NCI-H2107 (cell line): ENCODE data around the gene SCARF1.

Experiments used
- DNase-seq: peaks from one replicate; lab custom pipeline; 2025; lab: John Stamatoyannopoulos, UW

Gene SCARF1

DNA sequence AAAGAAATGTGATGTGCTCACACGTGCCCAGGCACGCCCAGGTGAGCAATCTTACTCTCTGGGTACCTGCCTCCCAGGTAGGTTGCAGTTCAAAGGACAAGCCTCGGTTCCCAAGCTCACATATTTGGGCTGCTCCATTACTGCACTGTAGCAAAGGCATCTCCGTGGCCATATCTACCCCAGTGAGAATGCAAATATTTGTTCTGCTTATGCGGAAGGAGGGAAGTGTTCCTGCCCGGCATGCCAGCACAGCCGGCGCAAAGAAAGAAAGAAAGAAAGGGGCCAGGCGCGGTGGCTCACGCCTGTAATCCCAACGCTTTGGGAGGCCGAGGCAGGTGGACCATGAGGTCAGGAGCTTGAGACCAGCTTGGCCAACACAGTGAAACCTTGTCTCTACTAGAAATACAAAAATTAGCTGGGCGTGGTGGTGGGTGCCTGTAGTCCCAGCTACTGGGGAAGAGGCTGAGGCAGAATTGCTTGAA is 47.6 kb downstream of the SCARF1 start:
- DNase-seq = no peak

DNA sequence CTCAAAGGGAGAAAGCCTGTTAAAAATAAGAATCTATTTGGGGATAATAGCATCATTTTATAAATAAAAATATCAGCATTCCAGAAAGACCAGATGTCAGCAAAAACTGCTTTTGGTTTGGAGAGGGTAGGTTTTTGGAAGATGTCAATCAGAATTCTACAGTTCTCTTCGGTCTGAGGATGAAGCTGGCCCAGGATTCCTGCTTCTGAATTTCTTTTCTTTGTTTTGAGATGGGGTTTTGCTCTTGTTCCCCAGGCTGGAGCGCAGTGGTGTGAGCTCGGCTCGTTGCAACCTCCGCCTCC is 52.0 kb downstream of the SCARF1 start:
- DNase-seq = no peak

DNA sequence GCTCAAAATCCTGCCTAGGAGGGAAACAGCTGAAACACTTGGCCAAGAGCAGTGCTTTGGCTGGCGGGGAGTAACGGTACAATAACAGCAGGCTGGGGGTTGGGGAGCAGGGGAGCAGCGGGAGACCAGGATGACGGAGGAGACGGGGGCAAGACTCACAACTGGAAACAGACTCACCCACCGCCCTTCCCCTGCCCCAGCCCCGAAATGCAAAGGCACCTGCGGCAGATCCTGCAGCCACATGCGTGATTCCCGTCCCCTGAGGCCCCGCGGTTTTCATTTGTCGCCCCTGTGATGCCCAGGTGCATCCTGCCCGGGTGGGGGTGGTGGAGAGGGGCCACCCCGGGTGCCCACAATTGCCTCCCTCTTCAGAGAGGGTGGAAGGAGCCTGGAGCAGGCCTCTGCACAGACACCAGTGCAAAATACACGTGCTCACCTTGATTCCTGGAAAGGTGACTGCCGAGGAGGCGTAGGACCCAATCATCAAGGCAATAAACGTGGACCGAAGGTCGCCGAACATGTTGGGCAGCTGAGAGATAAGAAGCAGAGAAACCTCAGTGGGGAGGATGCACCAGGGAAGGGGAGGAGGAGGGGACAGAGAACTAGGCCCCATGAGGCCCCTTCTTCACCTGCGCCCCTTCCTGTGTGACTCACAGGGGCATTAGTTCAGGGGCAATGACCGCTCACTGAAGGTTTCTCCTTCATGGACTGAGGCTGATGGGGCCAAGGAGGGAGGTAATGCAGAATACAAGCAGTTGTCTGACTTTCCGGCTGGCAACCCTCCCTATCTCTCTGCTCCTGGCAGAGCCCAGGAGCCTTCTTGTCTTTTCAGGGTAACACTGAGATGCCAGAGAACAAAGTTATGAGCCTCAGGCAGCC is 52.5 kb downstream of the SCARF1 start:
- DNase-seq = no peak

DNA sequence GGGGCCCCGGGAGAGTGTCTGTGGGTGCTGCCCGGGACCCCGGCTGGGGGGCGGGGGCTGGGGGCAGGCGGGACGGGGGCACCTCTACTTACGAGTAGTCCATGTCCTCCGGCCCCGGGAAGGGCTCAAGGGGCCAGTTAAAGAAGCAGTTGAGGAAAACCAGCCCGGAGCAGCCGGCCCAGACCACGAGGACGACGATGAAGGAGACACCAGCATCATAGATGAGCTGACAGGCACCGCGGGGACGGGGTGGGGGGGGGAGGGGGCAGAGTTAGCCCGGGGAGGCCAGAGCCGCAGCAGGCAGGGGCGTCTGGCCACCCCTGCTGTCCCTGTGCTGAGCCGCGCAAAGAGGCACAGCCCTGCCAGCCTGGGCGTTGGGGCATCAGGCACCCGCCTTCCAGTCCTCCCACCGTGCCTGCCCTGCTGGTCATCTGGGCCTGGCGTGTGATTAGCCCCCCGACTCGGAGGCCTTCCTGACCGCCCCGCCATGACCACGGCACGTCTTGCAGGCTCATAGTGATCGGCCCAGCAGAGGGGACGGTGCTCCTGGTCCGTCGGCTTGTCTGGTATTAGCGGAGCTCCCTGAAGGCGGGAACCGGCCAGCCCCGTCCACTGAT is 54.0 kb downstream of the SCARF1 start:
- DNase-seq = no peak

DNA sequence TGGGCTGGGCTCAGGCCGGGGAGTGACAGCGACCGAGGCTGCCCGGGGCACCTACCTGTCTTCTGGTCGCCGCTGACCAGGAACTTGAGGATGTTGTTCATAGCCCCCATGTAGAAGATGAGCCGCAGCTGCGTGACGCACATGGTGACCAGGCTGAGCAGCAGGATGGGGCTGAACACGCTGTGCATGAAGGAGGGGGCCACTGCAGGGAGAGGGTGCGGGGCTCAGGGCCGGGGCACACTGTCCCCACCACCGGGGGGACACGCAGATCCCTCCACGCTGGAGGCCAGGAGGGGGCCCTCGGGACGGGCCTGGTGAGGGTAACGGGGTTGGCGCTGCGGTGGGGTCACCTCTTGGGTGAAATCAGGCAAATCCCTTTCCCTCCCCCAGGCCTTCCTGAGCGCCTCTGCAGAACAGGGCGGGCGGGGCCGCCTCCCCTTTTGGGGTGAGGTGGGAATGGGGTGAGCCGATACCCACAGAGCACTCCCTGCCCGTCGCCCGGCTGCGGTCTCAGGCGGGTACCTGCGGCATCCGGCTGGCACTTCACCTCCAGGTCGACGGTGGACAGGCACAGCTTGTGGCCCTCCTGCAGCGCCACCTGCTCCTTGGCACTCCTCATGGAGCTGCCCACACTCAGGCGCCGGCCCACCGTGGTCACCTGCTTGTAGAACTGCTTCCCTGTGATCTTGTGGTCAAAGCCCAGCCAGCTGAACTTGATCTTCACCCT is 54.6 kb downstream of the SCARF1 start:
- no peak for DNase-seq

DNA sequence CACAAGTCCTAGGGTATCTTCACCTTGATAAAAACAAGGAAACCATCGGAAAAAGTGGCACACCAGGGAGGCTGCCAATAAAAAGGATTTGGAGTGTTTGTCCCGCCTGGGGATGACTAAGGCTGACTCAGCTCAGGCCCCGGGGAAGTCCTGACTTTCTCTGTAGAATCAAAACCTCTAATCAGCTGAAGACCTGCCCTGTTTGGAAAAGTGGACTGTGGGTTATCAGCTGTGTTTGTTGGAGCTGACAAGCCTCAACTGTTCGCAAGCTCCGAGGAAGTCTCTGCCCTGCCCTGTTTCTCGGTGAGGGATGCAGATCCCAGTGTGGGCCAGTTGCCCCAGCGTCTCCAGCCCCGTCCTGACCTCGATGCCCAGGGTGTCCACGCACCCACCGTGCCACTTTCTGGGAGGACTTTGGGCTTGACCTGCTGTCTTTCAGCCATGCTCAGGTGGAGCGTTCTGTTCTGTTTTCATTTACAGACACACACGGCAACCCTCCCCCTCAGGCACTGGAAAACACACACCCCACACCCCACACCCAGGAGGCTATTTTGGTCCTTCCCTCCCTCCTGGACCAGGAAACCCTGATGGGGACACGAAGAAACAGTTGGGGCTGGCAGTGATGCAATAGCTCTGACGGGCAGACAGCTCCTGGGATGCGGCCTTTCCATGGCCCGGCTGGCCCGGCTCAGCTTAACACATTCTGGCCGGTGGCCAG is 55.3 kb downstream of the SCARF1 start:
- DNase-seq = no peak

DNA sequence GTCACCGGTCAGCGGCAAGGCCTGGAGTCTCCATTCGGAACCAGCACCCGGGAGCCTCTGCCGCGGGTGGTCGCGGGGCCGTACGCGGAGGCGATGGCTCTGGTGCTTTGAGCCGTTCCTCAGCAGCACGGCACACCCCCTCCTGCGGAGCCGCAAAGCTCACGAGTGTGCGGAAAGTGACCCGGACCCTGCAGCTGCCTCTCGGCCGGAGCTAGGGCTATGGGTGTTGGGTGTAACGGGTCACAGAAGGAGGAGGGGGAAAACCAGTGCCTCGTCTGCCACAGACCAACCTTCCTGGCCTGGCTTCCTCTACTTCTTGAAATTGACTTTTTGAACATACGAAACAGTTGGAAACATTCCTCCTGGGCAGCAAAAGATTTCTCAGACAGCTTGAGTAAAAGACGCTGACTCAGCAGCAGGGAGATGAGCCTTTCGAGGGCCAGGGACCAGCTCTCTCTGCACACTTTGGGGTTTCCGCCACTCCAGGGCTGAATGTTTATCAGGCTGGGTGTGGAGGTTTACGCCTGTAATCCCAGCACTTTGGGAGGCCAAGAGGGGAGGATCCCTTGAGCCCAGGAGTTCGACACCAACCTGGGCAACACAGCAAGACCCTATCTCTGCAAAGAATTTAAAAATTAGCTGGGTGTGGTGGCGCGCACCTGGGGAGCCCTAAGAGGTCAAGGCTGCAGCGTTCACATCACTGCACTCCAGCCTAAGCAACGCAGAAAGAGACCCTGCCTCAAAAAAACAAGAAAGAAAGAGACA is 56.5 kb downstream of the SCARF1 start:
- no peak for DNase-seq

DNA sequence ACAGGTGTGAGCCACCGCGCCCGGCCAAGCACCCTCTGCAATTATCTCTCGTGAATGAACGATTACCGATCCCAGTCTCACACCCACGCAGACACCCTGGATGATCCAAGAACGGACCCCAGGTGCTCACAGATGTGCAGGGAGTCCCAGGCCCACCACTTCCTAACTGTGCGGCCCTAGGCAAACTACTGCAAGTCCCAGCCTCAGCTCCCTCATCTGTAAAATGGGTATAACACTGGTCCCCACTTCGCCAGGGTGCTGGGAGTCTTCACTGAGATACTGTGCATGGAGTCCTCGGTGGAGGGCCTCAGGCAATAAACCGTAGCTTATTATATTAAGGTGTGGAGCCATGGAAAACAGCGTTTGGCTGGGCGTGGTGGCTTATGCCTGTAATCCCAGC is 61.4 kb downstream of the SCARF1 start:
- no peak for DNase-seq
